ENCODE measurements around the gene WIPI1.

GRCh38 chr17:68375566-68375965 is 81.7 kb downstream of the WIPI1 start:
- TF ChIP-seq GATA3 (IDR thresholded peaks at IDR 0.05; ENCODE audit: low read depth, low read length), result no peak
- TF ChIP-seq GATA2 (IDR thresholded peaks at IDR 0.05; ENCODE audit: low read depth, low read length), result no peak

All from SH-SY5Y (cell line).